ENCODE measurements around the gene SLC25A42.

DNA sequence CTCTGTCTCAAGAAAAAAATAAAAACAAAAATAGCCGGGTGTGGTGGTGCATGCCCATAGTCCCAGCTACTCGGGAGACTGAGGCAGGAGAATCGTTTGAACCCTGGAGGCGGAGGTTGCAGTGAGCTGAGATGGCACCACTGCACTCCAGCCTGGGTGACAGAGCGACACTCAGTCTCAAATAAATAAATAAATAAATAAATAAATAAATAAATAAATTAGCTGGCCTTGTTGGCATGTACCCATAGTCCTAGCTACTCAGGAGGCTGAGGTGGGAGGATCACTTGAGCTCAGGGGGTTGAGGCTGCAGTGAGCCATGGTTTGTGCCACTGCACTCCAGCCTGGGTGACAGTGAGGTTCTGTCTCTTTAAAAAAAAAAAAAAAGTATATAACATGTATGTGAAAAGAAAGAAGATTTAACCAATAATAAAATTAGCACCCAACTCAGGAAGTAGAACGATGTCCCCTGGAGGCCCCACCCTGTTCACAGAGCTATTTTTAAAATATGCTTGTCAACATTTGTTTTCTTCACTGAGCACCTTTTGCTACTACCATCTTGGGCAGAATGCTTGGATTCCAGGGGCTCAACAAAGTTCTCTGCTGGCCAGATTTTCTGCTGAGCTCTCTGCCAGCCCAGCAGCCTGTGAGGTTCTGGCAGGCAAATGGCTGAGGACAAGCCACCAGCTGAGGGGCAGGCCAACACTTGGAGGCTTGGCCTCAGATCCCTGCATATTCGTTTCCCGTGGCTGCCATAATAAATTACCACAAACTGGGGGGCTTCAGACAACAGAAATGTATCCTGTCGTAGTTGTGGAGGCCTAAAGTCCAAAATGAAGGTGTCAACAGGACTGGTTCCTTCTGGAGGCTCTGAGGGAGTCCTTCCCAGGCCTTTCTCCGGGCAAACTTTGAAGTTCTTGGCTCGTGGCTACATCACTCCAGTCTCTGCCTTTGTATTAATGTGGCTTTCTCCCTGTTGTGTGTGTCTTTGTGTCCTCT is 5.2 kb downstream of the SLC25A42 start:
- TF ChIP-seq POLR2A (IDR thresholded peaks at IDR 0.05; ENCODE audit: low read length) (no peak), GATA1 (IDR thresholded peaks at IDR 0.05; ENCODE audit: low read depth, low read length) (no peak)
